Measurements from ENCODE around the gene POMGNT2. TPM values are rescaled to one million over a fixed set of nuclear protein-coding genes. Genes with fewer than 3 reads are reported as not detected.

Gene POMGNT2
- total RNA-seq, 1 experiment from 2014 or later: 10.1 TPM

DNA sequence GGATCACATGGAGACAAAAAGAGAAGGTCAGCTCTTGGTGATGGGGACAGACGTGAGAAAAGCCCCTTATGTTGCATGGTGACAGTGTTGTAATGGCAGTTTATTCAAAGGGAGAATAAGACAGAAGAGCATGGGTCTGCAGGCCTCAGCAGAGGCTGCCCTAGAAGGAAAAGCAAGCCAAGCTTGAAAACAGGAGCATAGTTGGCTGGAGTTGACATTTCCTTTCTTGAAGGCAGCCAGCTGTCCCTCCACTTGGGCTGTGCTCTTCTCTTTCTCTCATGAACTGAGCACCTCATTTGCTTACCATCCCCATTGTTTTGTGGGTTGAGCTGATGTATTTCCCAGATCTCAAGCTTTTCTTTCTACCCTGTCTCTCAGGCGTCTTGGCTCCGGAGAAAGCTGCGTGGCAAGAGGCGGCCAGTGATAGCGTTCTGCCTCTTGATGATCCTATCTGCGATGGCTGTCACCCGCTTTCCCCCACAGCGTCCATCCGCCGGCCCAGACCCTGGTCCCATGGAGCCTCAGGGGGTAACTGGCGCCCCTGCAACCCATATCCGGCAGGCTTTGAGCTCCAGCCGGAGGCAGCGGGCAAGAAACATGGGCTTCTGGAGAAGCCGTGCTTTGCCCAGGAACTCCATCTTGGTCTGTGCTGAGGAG is 73.9 kb downstream of the POMGNT2 start:
- ChIA-PET POLR2A (no interaction called here), CTCF (no interaction called here)
- Histone ChIP-seq H3K9me3 (ENCODE audit: control insufficient read depth, insufficient read depth, low read depth, low read length) (no peaks in the 10 kb centered on the region), H3K36me3 (ENCODE audit: control insufficient read depth, insufficient read depth, low read length) (no peaks in the 10 kb centered on the region), H3K27me3 (ENCODE audit: control insufficient read depth, insufficient read depth, low read length) (no peaks in the 10 kb centered on the region), H3K4me3 (ENCODE audit: low read depth in 2 of 2, low read length in 2 of 2) (no peak overlapping the region), H3K4me1 (ENCODE audit: control insufficient read depth, insufficient read depth, low read length) (no peaks in the 10 kb centered on the region), H3K27ac (ENCODE audit: low read length) (no peak overlapping the region)
- TF ChIP-seq SIN3A (IDR thresholded peaks at IDR 0.05; ENCODE audit: borderline replicate concordance, insufficient read depth, low read depth, low read length) (no peak), TCF7L2 (IDR thresholded peaks at IDR 0.05; ENCODE audit: low read depth, low read length) (no peak)
- TF ChIP-seq, protein P1, sequence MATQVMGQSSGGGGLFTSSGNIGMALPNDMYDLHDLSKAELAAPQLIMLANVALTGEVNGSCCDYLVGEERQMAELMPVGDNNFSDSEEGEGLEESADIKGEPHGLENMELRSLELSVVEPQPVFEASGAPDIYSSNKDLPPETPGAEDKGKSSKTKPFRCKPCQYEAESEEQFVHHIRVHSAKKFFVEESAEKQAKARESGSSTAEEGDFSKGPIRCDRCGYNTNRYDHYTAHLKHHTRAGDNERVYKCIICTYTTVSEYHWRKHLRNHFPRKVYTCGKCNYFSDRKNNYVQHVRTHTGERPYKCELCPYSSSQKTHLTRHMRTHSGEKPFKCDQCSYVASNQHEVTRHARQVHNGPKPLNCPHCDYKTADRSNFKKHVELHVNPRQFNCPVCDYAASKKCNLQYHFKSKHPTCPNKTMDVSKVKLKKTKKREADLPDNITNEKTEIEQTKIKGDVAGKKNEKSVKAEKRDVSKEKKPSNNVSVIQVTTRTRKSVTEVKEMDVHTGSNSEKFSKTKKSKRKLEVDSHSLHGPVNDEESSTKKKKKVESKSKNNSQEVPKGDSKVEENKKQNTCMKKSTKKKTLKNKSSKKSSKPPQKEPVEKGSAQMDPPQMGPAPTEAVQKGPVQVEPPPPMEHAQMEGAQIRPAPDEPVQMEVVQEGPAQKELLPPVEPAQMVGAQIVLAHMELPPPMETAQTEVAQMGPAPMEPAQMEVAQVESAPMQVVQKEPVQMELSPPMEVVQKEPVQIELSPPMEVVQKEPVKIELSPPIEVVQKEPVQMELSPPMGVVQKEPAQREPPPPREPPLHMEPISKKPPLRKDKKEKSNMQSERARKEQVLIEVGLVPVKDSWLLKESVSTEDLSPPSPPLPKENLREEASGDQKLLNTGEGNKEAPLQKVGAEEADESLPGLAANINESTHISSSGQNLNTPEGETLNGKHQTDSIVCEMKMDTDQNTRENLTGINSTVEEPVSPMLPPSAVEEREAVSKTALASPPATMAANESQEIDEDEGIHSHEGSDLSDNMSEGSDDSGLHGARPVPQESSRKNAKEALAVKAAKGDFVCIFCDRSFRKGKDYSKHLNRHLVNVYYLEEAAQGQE (IDR thresholded peaks at IDR 0.05; ENCODE audit: insufficient read depth in 1 of 2, low read depth in 2 of 2, low read length in 1 of 2): no peak
- TF ChIP-seq, protein P2, sequence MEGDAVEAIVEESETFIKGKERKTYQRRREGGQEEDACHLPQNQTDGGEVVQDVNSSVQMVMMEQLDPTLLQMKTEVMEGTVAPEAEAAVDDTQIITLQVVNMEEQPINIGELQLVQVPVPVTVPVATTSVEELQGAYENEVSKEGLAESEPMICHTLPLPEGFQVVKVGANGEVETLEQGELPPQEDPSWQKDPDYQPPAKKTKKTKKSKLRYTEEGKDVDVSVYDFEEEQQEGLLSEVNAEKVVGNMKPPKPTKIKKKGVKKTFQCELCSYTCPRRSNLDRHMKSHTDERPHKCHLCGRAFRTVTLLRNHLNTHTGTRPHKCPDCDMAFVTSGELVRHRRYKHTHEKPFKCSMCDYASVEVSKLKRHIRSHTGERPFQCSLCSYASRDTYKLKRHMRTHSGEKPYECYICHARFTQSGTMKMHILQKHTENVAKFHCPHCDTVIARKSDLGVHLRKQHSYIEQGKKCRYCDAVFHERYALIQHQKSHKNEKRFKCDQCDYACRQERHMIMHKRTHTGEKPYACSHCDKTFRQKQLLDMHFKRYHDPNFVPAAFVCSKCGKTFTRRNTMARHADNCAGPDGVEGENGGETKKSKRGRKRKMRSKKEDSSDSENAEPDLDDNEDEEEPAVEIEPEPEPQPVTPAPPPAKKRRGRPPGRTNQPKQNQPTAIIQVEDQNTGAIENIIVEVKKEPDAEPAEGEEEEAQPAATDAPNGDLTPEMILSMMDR (IDR thresholded peaks at IDR 0.05): no peak
- no TSS peak for BruUV-seq (replicated peaks)
- ATAC-seq: no peak
- no peak for DNase-seq (ENCODE audit: low read depth, low spot score)
- in situ Hi-C loops (cut with HindIII; ENCODE audit: low pct_unique_long_range_greater_than_20kb, low sequenced_read_pairs) (no loop called here), intact Hi-C loops (cut with micrococcal nuclease; ENCODE audit: unreplicated experiment) (no loop called here)

DNA sequence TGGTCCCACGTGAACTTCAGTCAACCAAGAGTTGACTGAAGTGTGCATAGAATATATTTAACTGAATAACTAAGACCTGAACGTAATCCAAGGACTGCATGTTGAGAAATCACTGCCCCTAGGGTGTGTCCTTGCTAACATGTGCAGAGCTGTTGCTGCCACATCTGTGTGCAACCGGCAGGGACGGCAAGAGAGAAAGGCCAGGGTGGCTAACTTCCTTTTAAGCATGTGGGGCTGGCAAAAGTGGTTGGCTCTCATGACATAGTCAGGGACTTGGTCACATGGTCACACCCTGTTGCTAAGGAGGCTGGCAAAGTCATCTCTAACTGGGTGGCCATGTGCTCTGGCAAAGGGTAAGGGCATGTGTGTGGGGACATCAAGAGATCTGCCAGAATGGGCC is 74.4 kb downstream of the POMGNT2 start:
- TF ChIP-seq POLR2AphosphoS5 (IDR thresholded peaks at IDR 0.05; ENCODE audit: low read depth, low read length): no peak
- no peak for TF ChIP-seq TCF7L2 (IDR thresholded peaks at IDR 0.05; ENCODE audit: low read depth, low read length)
- TF ChIP-seq, protein P2 (IDR thresholded peaks at IDR 0.05): no peak
- TF ChIP-seq SIN3A (IDR thresholded peaks at IDR 0.05; ENCODE audit: borderline replicate concordance, insufficient read depth, low read depth, low read length): no peak
- TF ChIP-seq, protein P1 (IDR thresholded peaks at IDR 0.05; ENCODE audit: insufficient read depth in 1 of 2, low read depth in 2 of 2, low read length in 1 of 2): no peak
- H3K27me3 ChIP-seq (ENCODE audit: control insufficient read depth, insufficient read depth, low read length): no peaks in the 10 kb centered on the region
- POLR2A ChIA-PET: no interaction called here
- CTCF ChIA-PET: no interaction called here
- H3K36me3 ChIP-seq (ENCODE audit: control insufficient read depth, insufficient read depth, low read length): no peaks in the 10 kb centered on the region
- H3K9me3 ChIP-seq (ENCODE audit: control insufficient read depth, insufficient read depth, low read depth, low read length): no peaks in the 10 kb centered on the region
- no peak overlapping the region for H3K27ac ChIP-seq (ENCODE audit: low read length)
- in situ Hi-C loops (cut with HindIII; ENCODE audit: low pct_unique_long_range_greater_than_20kb, low sequenced_read_pairs): no loop called here
- intact Hi-C loops (cut with micrococcal nuclease; ENCODE audit: unreplicated experiment): no loop called here
- no peak for ATAC-seq
- DNase-seq (ENCODE audit: low read depth, low spot score): no peak
- no peak overlapping the region for H3K4me3 ChIP-seq (ENCODE audit: low read depth in 2 of 2, low read length in 2 of 2)
- BruUV-seq (replicated peaks): no TSS peak
- no peaks in the 10 kb centered on the region for H3K4me1 ChIP-seq (ENCODE audit: control insufficient read depth, insufficient read depth, low read length)

Data from Panc1 (cell line).